ENCODE results near the gene LYAR. TPM values are rescaled to one million over a fixed set of nuclear protein-coding genes. Genes with fewer than 3 reads are reported as not detected.
A peak's percentile ranks its signal among the peaks of the same experiment; 100 is the strongest.

LYAR gene
- total and polyA plus RNA-seq, 2 of the 13 experiments (the other 11 are each of a cell fraction or from before 2014, with no cell fraction given) = 7.8 to 94.2 TPM

DNA sequence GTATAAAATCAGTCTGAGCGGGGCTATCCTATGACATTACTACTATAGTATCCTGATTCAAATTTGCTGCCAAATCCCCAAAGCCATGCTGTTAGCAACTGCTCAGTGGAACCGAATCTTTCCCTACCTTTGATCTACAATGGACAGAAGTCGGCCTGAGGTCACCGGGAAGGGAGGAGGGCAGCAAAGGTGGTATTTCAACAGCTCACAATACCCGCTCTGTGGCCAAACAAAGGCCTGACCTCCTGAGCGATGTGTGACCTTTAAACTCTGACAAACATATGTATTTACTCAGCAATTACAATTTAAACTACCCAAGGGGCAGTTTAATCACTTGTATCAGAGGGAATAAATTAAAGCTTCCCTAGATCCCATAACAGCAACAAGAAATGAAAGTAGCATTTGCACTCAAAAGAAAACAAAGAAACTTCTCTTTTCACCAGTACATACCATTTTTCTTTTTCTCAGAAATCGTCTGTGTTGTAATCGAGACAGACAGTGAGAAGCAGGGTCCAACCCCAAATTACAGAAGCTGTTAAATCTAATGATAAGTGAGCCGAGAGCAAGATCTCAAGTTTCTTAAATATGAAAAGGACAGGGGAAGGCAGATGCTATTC lies 30.4 kb downstream of the LYAR start (continued):
- TF ChIP-seq NFIB (CRISPR knock-in tag; IDR thresholded peaks at IDR 0.05; ENCODE audit: borderline replicate concordance) (no peak), SKI (IDR thresholded peaks at IDR 0.05; ENCODE audit: partially characterized antibody) (no peak), FOXK2 (IDR thresholded peaks at IDR 0.05) (no peak), KLF15 (CRISPR knock-in tag; IDR thresholded peaks at IDR 0.05; ENCODE audit: borderline replicate concordance) (no peak), ZFP62 (CRISPR knock-in tag; IDR thresholded peaks at IDR 0.05) (no peak), FOXC1 (CRISPR knock-in tag; IDR thresholded peaks at IDR 0.05; ENCODE audit: borderline replicate concordance) (no peak), ZNF33A (CRISPR knock-in tag; IDR thresholded peaks at IDR 0.05; ENCODE audit: borderline replicate concordance) (no peak), ZNF674 (CRISPR knock-in tag; IDR thresholded peaks at IDR 0.05; ENCODE audit: low read depth) (no peak), GFI1 (CRISPR knock-in tag; IDR thresholded peaks at IDR 0.05; ENCODE audit: borderline replicate concordance) (peak; percentile 65; the same call in 1 of the 2 replicates), ZBTB3 (CRISPR knock-in tag; IDR thresholded peaks at IDR 0.05; ENCODE audit: borderline replicate concordance, low read depth) (0 out of 2 replicates have a peak, but pooled peaks have one; percentile 38), RXRA (CRISPR knock-in tag; IDR thresholded peaks at IDR 0.05) (peak; percentile 99), ATF7 (IDR thresholded peaks at IDR 0.05) (peak; percentile 21; the same call in 1 of the 2 replicates), ATF7 (CRISPR knock-in tag; IDR thresholded peaks at IDR 0.05) (no peak), ZNF138 (CRISPR knock-in tag; IDR thresholded peaks at IDR 0.05; ENCODE audit: low read depth) (no peak), ZFP90 (CRISPR knock-in tag; IDR thresholded peaks at IDR 0.05; ENCODE audit: borderline replicate concordance) (peak; percentile 55; the same call in 1 of the 2 replicates), TBX2 (CRISPR knock-in tag; IDR thresholded peaks at IDR 0.05; ENCODE audit: borderline replicate concordance) (peak; percentile 76; the same call in 1 of the 2 replicates)
- TF ChIP-seq, protein P1, sequence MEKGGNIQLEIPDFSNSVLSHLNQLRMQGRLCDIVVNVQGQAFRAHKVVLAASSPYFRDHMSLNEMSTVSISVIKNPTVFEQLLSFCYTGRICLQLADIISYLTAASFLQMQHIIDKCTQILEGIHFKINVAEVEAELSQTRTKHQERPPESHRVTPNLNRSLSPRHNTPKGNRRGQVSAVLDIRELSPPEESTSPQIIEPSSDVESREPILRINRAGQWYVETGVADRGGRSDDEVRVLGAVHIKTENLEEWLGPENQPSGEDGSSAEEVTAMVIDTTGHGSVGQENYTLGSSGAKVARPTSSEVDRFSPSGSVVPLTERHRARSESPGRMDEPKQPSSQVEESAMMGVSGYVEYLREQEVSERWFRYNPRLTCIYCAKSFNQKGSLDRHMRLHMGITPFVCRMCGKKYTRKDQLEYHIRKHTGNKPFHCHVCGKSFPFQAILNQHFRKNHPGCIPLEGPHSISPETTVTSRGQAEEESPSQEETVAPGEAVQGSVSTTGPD (CRISPR knock-in tag; IDR thresholded peaks at IDR 0.05) = no peak
- TF ChIP-seq, protein P2, sequence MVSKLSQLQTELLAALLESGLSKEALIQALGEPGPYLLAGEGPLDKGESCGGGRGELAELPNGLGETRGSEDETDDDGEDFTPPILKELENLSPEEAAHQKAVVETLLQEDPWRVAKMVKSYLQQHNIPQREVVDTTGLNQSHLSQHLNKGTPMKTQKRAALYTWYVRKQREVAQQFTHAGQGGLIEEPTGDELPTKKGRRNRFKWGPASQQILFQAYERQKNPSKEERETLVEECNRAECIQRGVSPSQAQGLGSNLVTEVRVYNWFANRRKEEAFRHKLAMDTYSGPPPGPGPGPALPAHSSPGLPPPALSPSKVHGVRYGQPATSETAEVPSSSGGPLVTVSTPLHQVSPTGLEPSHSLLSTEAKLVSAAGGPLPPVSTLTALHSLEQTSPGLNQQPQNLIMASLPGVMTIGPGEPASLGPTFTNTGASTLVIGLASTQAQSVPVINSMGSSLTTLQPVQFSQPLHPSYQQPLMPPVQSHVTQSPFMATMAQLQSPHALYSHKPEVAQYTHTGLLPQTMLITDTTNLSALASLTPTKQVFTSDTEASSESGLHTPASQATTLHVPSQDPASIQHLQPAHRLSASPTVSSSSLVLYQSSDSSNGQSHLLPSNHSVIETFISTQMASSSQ (IDR thresholded peaks at IDR 0.05; ENCODE audit: low read depth) = peak; percentile 75
- TF ChIP-seq, protein P2 (CRISPR knock-in tag; IDR thresholded peaks at IDR 0.05; ENCODE audit: borderline replicate concordance) = peak; percentile 80; the same call in 1 of the 2 replicates
- TF ChIP-seq, protein P3, sequence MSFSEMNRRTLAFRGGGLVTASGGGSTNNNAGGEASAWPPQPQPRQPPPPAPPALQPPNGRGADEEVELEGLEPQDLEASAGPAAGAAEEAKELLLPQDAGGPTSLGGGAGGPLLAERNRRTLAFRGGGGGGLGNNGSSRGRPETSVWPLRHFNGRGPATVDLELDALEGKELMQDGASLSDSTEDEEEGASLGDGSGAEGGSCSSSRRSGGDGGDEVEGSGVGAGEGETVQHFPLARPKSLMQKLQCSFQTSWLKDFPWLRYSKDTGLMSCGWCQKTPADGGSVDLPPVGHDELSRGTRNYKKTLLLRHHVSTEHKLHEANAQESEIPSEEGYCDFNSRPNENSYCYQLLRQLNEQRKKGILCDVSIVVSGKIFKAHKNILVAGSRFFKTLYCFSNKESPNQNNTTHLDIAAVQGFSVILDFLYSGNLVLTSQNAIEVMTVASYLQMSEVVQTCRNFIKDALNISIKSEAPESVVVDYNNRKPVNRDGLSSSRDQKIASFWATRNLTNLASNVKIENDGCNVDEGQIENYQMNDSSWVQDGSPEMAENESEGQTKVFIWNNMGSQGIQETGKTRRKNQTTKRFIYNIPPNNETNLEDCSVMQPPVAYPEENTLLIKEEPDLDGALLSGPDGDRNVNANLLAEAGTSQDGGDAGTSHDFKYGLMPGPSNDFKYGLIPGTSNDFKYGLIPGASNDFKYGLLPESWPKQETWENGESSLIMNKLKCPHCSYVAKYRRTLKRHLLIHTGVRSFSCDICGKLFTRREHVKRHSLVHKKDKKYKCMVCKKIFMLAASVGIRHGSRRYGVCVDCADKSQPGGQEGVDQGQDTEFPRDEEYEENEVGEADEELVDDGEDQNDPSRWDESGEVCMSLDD (CRISPR knock-in tag; IDR thresholded peaks at IDR 0.05; ENCODE audit: borderline replicate concordance) = peak; percentile 94

Data from HepG2 (cell line).